K562 (cell line): ENCODE results near the gene TCF3. TPM values are rescaled to one million over a fixed set of nuclear protein-coding genes. Genes with fewer than 3 reads are reported as not detected.

Experiments used
- ATAC-seq: fragments of 200-7000 bp; cut with Tn5 transposase; 3 replicates; pipeline ENCODE4 v1.9.1; 2020; ENCODE audit warnings: moderate library complexity
- BruUV-seq: library from RNA; stranded (reverse); fragments of 400-500 nt; replicated peaks from 2 replicates; lab custom pipeline; 2021; lab: Mats Ljungman, UMichigan
- CTCF ChIA-PET: fragments of 300-600 bp; formaldehyde crosslinking; extraction: SDS; loops from one replicate; lab custom pipeline; 2021; ENCODE audit warnings: low intra/inter-chr PET ratio; lab: Yijun Ruan, JAX
- POLR2A ChIA-PET: fragments of 300-600, 350-650 bp; sonication (Branson Sonifier 250); formaldehyde crosslinking; extraction: SDS; loops from one replicate; lab custom pipeline; 2021; ENCODE audit warnings: antibody characterized with exemption, inconsistent platforms; lab: Yijun Ruan, JAX
- DNase-seq, 4 experiments: peaks; one replicate each; pipeline versions ENCODE4 v3.0.0 to v3.0.0-alpha.2; 2011 to 2018; ENCODE audit warnings: low spot score in 3 of 4, mixed read lengths in 3 of 4; ENCODE audit errors: extremely low read depth in 1 of 4
- FAIRE-seq: peaks from 2 replicates; lab custom pipeline; 2011; peaks lifted over from hg19 to GRCh38; lab: Jason Lieb, UNC
- H2AFZ ChIP-seq: 2 replicates; pipeline ENCODE4 v1.6.0; 2011; ENCODE audit warnings: low read depth, low read length, control low read depth, inconsistent platforms
- H3K27ac ChIP-seq: fragments of 200-600 bp; 3 replicates; pipeline ENCODE4 v1.8.0; 2011; ENCODE audit warnings: low read depth, mild to moderate bottlenecking, control low read depth, inconsistent platforms, low read length, moderate library complexity, mixed read lengths; ENCODE audit errors: extremely low read depth
- H3K27me3 ChIP-seq, 2 experiments: fragments of 300-600 bp in 1 of 2; 2 replicates in 1 of 2; 3 replicates in 1 of 2; pipeline versions ENCODE4 v1.6.0 to v1.8.0; 2011; ENCODE audit warnings: inconsistent platforms in 2 of 2, low read length in 2 of 2, mild to moderate bottlenecking in 1 of 2, mixed read lengths in 1 of 2, moderate library complexity in 1 of 2; ENCODE audit not compliant: control insufficient read depth in 2 of 2, insufficient read depth in 2 of 2
- H3K36me3 ChIP-seq: fragments of 300-600 bp; 3 replicates; pipeline ENCODE4 v1.8.0; 2011; ENCODE audit warnings: mild to moderate bottlenecking, low read length, inconsistent platforms; ENCODE audit not compliant: control insufficient read depth, insufficient read depth
- H3K4me1 ChIP-seq, 2 experiments: fragments of 200-600 bp in 1 of 2; replicated peaks in 1 of 2; 2 replicates in 1 of 2; 3 replicates in 1 of 2; pipeline versions ENCODE4 v1.5.1 to v1.8.0; 2011; ENCODE audit warnings: inconsistent platforms in 2 of 2, low read length in 2 of 2, mild to moderate bottlenecking in 1 of 2, mixed read lengths in 1 of 2, moderate library complexity in 1 of 2; ENCODE audit not compliant: control insufficient read depth in 2 of 2, insufficient read depth in 2 of 2
- H3K4me2 ChIP-seq: 2 replicates; pipeline ENCODE4 v1.6.1; 2011; ENCODE audit warnings: low read length, control low read depth, inconsistent platforms, mixed read lengths; ENCODE audit not compliant: insufficient read depth
- H3K4me3 ChIP-seq: fragments of 200-600 bp; sonication (generic), shearing (Covaris generic); 2 replicates; pipeline ENCODE4 v1.5.1; 2016; ENCODE audit warnings: control low read depth, inconsistent platforms
- H3K79me2 ChIP-seq: fragments of 200-600 bp; 3 replicates; pipeline ENCODE4 v1.8.0; 2011; ENCODE audit warnings: low read length, inconsistent platforms; ENCODE audit not compliant: control insufficient read depth, insufficient read depth
- H3K9ac ChIP-seq, 2 experiments: 2 replicates each; pipeline versions ENCODE4 v1.6.0 to v1.6.1; 2011; ENCODE audit warnings: low read depth in 2 of 2, low read length in 2 of 2, control low read depth in 1 of 2, inconsistent platforms in 1 of 2, mild to moderate bottlenecking in 1 of 2, mixed read lengths in 1 of 2; ENCODE audit not compliant: insufficient read depth in 1 of 2
- H3K9me1 ChIP-seq: one replicate; pipeline ENCODE4 v1.6.0; 2011; ENCODE audit warnings: inconsistent platforms, mild to moderate bottlenecking, low read length, moderate library complexity; ENCODE audit not compliant: control insufficient read depth, insufficient read depth
- H3K9me3 ChIP-seq: replicated peaks from 2 replicates; pipeline ENCODE4 v1.5.1; 2011; ENCODE audit warnings: low read depth, low read length, inconsistent platforms; ENCODE audit not compliant: control insufficient read depth, insufficient read depth
- H4K20me1 ChIP-seq: replicated peaks from 2 replicates; pipeline ENCODE4 v1.6.1; 2011; ENCODE audit warnings: low read length, inconsistent platforms, mixed read lengths; ENCODE audit not compliant: control insufficient read depth, insufficient read depth
- MYNN ChIP-seq, 2 experiments: sonication (generic); formaldehyde crosslinking in 1 of 2; IDR thresholded peaks; 2 replicates each; pipeline versions ENCODE4 v1.5.0 to v1.6.1; 2016 to 2020; ENCODE audit warnings: antibody characterized with exemption in 1 of 2, missing genetic modification reagents in 1 of 2
- NEUROD1 ChIP-seq: fragments of 150-350 bp; IDR thresholded peaks from 2 replicates; pipeline ENCODE4 v1.6.1; 2014; ENCODE audit warnings: borderline replicate concordance, low read length, low read depth; ENCODE audit not compliant: partially characterized antibody
- POLR2A ChIP-seq: fragments of 450-650 bp; conservative IDR thresholded peaks from 2 replicates; pipeline ENCODE4 v1.6.1; 2016
- POLR2B ChIP-seq: fragments of 450-650 bp; IDR thresholded peaks from 2 replicates; pipeline ENCODE4 v1.6.1; 2018; ENCODE audit warnings: low read depth; ENCODE audit not compliant: partially characterized antibody
- POLR2G ChIP-seq: fragments of 200-400 bp; formaldehyde crosslinking; IDR thresholded peaks from 2 replicates; pipeline ENCODE4 v1.6.1; 2017; ENCODE audit warnings: low read depth, mild to moderate bottlenecking, antibody characterized with exemption, low read length, moderate library complexity
- PURB ChIP-seq: sonication (generic); formaldehyde crosslinking; IDR thresholded peaks from 2 replicates; pipeline ENCODE4 v1.9.0; 2021; ENCODE audit warnings: low read depth, mild to moderate bottlenecking, missing genetic modification reagents
- SUPT5H ChIP-seq: fragments of 450-650 bp; IDR thresholded peaks from 2 replicates; pipeline ENCODE4 v1.6.1; 2016
- ZNF699 ChIP-seq: fragments of 250-450 bp; sonication (Bioruptor Pico); IDR thresholded peaks from 2 replicates; pipeline ENCODE4 v1.8.0; 2021; ENCODE audit warnings: mild to moderate bottlenecking, moderate library complexity; ENCODE audit not compliant: insufficient replicate concordance
- ZNF830 ChIP-seq: fragments of 250-450 bp; sonication (Bioruptor Pico); IDR thresholded peaks from 2 replicates; pipeline ENCODE4 v1.5.0; 2021; ENCODE audit warnings: mild to moderate bottlenecking
- WGBS: fragments of 100-300 bp; shearing (Covaris generic); methylation state at CpG from one replicate; pipeline ENCODE4 v1.1.6; 2016; ENCODE audit warnings: low coverage, mixed read lengths; ENCODE audit not compliant: insufficient coverage; ENCODE audit errors: missing lambda C conversion rate; 5-methylcytosine and 5-hydroxymethylcytosine counted together
- in situ Hi-C: fragments of 300-500 bp; cut with MboI; formaldehyde crosslinking; loops from 4 replicates; pipeline ENCODE4 v1.15.0; 2018; ENCODE audit warnings: inconsistent platforms, mixed read lengths
- intact Hi-C: fragments of 100-400 bp; cut with micrococcal nuclease; formaldehyde crosslinking; loops from 2 replicates; pipeline ENCODE4 v1.14.2; 2022
- polyA plus RNA-seq, 8 experiments: library from polyadenylated mRNA; depleted of rRNA in 4 of 8; stranded (reverse) in 5 of 8; unstranded in 3 of 8; fragments of >200 nt; fragmentation: Nextera tagmentation in 2 of 8; fragmentation: Illumina TruSeq in 1 of 8; extraction: Ambion mirVana in 2 of 8; extraction: Trizol in 1 of 8; gene quantifications; 2 replicates each; pipeline versions ENCODE4 v1.2.1 to v1.2.3, GENCODE V29; 2011 to 2014; ENCODE audit warnings: inconsistent platforms in 1 of 8, missing spikeins in 1 of 8
- total RNA-seq, 7 experiments: library from RNA; depleted of rRNA in 6 of 7; stranded (reverse); fragments of >200 nt in 6 of 7; fragmentation: Illumina TruSeq in 2 of 7; extraction: Trizol in 2 of 7; gene quantifications; 2 replicates each; pipeline versions ENCODE4 v1.2.1 to v1.2.3, GENCODE V29; 2011 to 2021; ENCODE audit warnings: low replicate concordance in 1 of 7
- TF ChIP-seq, protein P1 (sequence below): fragments of 250-450 bp; sonication (Bioruptor Pico); IDR thresholded peaks from 2 replicates; pipeline ENCODE4 v1.5.0; 2020; ENCODE audit warnings: mild to moderate bottlenecking, borderline replicate concordance
- TF ChIP-seq, protein P2 (sequence below): fragments of 450-650 bp; formaldehyde crosslinking; IDR thresholded peaks from 2 replicates; pipeline ENCODE4 v1.4.0; 2022; ENCODE audit warnings: missing genetic modification characterization

Gene TCF3
- total and polyA plus RNA-seq, 9 of the 15 experiments (the other 6 are each of a cell fraction or from before 2014, with no cell fraction given): 5.6 to 259 (median 84.0) TPM

DNA sequence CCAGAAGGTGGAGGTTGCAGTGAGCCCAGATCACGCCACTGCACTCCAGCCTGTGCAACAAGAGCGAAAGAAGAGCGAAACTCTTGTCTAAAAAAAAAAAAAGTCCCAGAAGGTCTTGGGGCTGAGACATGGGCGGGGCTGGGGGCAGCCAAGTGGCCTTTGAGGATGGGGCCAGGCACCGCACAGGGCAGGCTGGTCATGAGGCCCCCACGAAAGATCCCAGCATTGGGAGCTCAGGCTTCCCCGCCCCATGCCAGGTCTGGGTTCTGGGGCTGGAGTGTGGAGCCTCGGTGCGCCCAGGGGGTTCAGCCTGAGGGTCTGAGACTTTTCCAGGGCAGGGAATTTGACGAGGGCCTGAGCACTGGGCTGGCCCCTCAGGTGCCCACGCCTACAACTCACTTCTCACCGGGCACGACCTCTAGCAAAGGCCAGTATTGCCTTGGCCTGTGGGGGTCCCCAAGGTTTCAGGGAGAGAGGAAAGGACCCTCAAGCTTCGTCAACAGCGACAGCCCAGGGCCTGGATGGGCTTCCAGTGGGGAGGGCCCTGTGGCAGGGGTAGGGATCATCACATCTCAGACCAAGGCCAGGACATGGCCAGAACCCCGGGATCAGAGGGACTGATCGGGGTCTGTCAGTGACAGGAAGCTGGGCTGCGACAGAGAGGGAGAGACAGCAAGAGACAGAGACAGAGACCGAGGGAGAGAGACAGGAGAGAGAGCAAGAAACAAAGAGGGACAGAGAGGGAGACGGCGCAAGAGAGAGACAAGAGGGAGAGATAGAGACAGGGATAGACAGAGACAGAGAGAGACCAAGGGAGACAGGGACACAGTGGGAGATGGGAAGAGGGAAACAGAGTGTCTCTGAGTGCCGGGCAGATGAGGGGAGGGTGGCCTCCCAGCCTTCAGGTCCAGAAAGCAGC, 76.8 kb downstream of the TCF3 start:
- no peak for FAIRE-seq
- POLR2A ChIA-PET: interaction anchor here (0.6 to 4.0 kb wide), 2 partner anchors 15 to 123 kb away, joined by 3 to 40 read pairs; partner anchors contain the start of gene MBD3

More for the DNA sequence above, 76.8 kb downstream of the TCF3 start:
- Histone ChIP-seq H3K27me3 (no peaks in the 10 kb centered on the region), H3K9ac (peak overlapping the region in 1 of 2 experiments; percentile 33; a peak in 2 of 4 replicates), H3K4me3 (no peak overlapping the region)
- CTCF ChIA-PET: no interaction called here
- in situ Hi-C loops: no loop called here
- no peak for TF ChIP-seq ZNF699 (CRISPR knock-in tag)
- TF ChIP-seq, protein P1, sequence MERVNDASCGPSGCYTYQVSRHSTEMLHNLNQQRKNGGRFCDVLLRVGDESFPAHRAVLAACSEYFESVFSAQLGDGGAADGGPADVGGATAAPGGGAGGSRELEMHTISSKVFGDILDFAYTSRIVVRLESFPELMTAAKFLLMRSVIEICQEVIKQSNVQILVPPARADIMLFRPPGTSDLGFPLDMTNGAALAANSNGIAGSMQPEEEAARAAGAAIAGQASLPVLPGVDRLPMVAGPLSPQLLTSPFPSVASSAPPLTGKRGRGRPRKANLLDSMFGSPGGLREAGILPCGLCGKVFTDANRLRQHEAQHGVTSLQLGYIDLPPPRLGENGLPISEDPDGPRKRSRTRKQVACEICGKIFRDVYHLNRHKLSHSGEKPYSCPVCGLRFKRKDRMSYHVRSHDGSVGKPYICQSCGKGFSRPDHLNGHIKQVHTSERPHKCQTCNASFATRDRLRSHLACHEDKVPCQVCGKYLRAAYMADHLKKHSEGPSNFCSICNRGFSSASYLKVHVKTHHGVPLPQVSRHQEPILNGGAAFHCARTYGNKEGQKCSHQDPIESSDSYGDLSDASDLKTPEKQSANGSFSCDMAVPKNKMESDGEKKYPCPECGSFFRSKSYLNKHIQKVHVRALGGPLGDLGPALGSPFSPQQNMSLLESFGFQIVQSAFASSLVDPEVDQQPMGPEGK (CRISPR knock-in tag): no peak
- no peak for TF ChIP-seq PURB (CRISPR knock-in tag)
- peak; percentile 68; the same call in 1 of the 2 replicates for TF ChIP-seq MYNN (IDR thresholded peaks at IDR 0.05)
- TF ChIP-seq MYNN (CRISPR knock-in tag; IDR thresholded peaks at IDR 0.05): no peak
- TF ChIP-seq, protein P2, sequence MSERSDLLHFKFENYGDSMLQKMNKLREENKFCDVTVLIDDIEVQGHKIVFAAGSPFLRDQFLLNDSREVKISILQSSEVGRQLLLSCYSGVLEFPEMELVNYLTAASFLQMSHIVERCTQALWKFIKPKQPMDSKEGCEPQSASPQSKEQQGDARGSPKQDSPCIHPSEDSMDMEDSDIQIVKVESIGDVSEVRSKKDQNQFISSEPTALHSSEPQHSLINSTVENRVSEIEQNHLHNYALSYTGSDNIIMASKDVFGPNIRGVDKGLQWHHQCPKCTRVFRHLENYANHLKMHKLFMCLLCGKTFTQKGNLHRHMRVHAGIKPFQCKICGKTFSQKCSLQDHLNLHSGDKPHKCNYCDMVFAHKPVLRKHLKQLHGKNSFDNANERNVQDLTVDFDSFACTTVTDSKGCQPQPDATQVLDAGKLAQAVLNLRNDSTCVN (CRISPR knock-in tag): no peak
- no peak for TF ChIP-seq NEUROD1
- peak; percentile 63 for TF ChIP-seq SUPT5H
- peak; percentile 59 for TF ChIP-seq POLR2A
- no peak for TF ChIP-seq ZNF830 (CRISPR knock-in tag)
- TF ChIP-seq POLR2G: peak; percentile 22; the same call in 1 of the 2 replicates
- peak; percentile 45 for TF ChIP-seq POLR2B
- TF ChIP-seq, all 486 proteins: peak for 5
- peaks cover 7 to 47% of the 10 kb centered on the region in 2 experiments; a peak in 3 of 5 replicates for H3K4me1 ChIP-seq
- no peaks in the 10 kb centered on the region for H3K79me2 ChIP-seq
- BruUV-seq: no TSS peak
- intact Hi-C loops: no loop called here
- H2AFZ ChIP-seq: no peak overlapping the region
- ATAC-seq (peak; percentile 22), DNase-seq (peak in 1 of 4 experiments; percentile 7)
- no peaks in the 10 kb centered on the region for H3K9me1 ChIP-seq
- 71% methylated on average over 17 of the region's 22 CpGs for WGBS
- no peak overlapping the region for H3K4me2 ChIP-seq
- no peak overlapping the region for H3K27ac ChIP-seq
- H3K36me3 ChIP-seq: peaks cover 41% of the 10 kb centered on the region; the same call in 1 of the 3 replicates
- H4K20me1 ChIP-seq: no peaks in the 10 kb centered on the region; the same call in 1 of the 2 replicates
- no peaks in the 10 kb centered on the region for H3K9me3 ChIP-seq
